ENCODE measurements around the gene TCEA2.

GRCh38 chr20:64091340-64091739 lies 28.3 kb downstream of the TCEA2 start:
- TF ChIP-seq CTCF (IDR thresholded peaks at IDR 0.05) (no peak), POLR2AphosphoS5 (IDR thresholded peaks at IDR 0.05; ENCODE audit: insufficient read depth in 1 of 2, low read depth in 1 of 2) (no peak), POLR2A (IDR thresholded peaks at IDR 0.05) (no peak)
